GM12878 (cell line): Measurements from ENCODE around the gene NOL7. TPM values are rescaled to one million over a fixed set of nuclear protein-coding genes. Genes with fewer than 3 reads are reported as not detected.

Experiments used
- BHLHE40 ChIP-seq, 2 experiments: fragments of 450-650 bp in 1 of 2; IDR thresholded peaks; 2 replicates each; pipeline ENCODE4 v1.6.1; 2011 to 2017; ENCODE audit warnings: low read depth in 2 of 2, borderline replicate concordance in 1 of 2, improper control_type of control experiment in 1 of 2, low read length in 1 of 2, mild to moderate bottlenecking in 1 of 2
- CBX3 ChIP-seq: fragments of 200-600 bp; sonication (generic); IDR thresholded peaks from 2 replicates; pipeline ENCODE4 v1.6.1; 2016; ENCODE audit warnings: low read depth, borderline replicate concordance
- CHD1 ChIP-seq: IDR thresholded peaks from 2 replicates; pipeline ENCODE4 v1.6.1; 2012; ENCODE audit warnings: low read depth, low read length, improper control_type of control experiment
- CREM ChIP-seq: IDR thresholded peaks from 2 replicates; pipeline ENCODE4 v1.6.1; 2014; ENCODE audit warnings: antibody characterized with exemption, low read depth
- ETV6 ChIP-seq, 2 experiments: fragments of 450-650 bp in 1 of 2; IDR thresholded peaks in 1 of 2; conservative IDR thresholded peaks in 1 of 2; 2 replicates each; pipeline ENCODE4 v1.6.1; 2014; ENCODE audit warnings: antibody characterized with exemption in 1 of 2, borderline replicate concordance in 1 of 2, low read depth in 1 of 2, mild to moderate bottlenecking in 1 of 2, moderate library complexity in 1 of 2
- EZH2 ChIP-seq: IDR thresholded peaks from 2 replicates; pipeline ENCODE4 v1.6.1; 2012; ENCODE audit warnings: low read depth, mild to moderate bottlenecking, control low read depth, inconsistent platforms, low read length, borderline replicate concordance; ENCODE audit not compliant: control insufficient read depth
- IRF4 ChIP-seq: IDR thresholded peaks from 2 replicates; pipeline ENCODE4 v1.6.1; 2011; ENCODE audit warnings: low read depth, low read length
- LARP7 ChIP-seq: fragments of 450-650 bp; IDR thresholded peaks from 2 replicates; pipeline ENCODE4 v1.6.1; 2017; ENCODE audit warnings: mild to moderate bottlenecking
- MEF2A ChIP-seq: IDR thresholded peaks from 2 replicates; pipeline ENCODE4 v1.6.1; 2011; ENCODE audit warnings: low read depth, mild to moderate bottlenecking, low read length, moderate library complexity; ENCODE audit not compliant: insufficient read depth
- MTA3 ChIP-seq: IDR thresholded peaks from 2 replicates; pipeline ENCODE4 v1.6.1; 2012; ENCODE audit warnings: low read length, inconsistent platforms, borderline replicate concordance
- MYC ChIP-seq: IDR thresholded peaks from 2 replicates; pipeline ENCODE4 v1.6.1; 2011; ENCODE audit warnings: mild to moderate bottlenecking, low read length, moderate library complexity, inconsistent platforms; ENCODE audit not compliant: insufficient read depth, insufficient replicate concordance, insufficient read length, severe bottlenecking
- POLR2AphosphoS5 ChIP-seq: IDR thresholded peaks from 2 replicates; pipeline ENCODE4 v1.6.1; 2011; ENCODE audit warnings: mild to moderate bottlenecking, low read length, inconsistent platforms
- RCOR1 ChIP-seq: conservative IDR thresholded peaks from 2 replicates; pipeline ENCODE4 v1.6.1; 2012; ENCODE audit warnings: low read depth, low read length, improper control_type of control experiment
- RUNX3 ChIP-seq: IDR thresholded peaks from 2 replicates; pipeline ENCODE4 v1.6.1; 2012; ENCODE audit warnings: low read length, inconsistent platforms
- SIX5 ChIP-seq: IDR thresholded peaks from 2 replicates; pipeline ENCODE4 v1.6.1; 2011; ENCODE audit warnings: mild to moderate bottlenecking, low read depth, low read length, moderate library complexity; ENCODE audit not compliant: severe bottlenecking
- SPI1 ChIP-seq: IDR thresholded peaks from 2 replicates; pipeline ENCODE4 v1.6.1; 2011; ENCODE audit warnings: low read depth, mild to moderate bottlenecking, low read length, moderate library complexity, borderline replicate concordance; ENCODE audit not compliant: insufficient read depth
- TAF1 ChIP-seq: IDR thresholded peaks from 2 replicates; pipeline ENCODE4 v1.6.1; 2011; ENCODE audit warnings: mild to moderate bottlenecking, low read depth, low read length, borderline replicate concordance
- WRNIP1 ChIP-seq: IDR thresholded peaks from 2 replicates; pipeline ENCODE4 v1.6.1; 2011; ENCODE audit warnings: low read depth, low read length, improper control_type of control experiment, borderline replicate concordance
- ZNF24 ChIP-seq: fragments of 450-650 bp; IDR thresholded peaks from 2 replicates; pipeline ENCODE4 v1.6.1; 2017; ENCODE audit warnings: antibody characterized with exemption, mild to moderate bottlenecking
- ZNF384 ChIP-seq: IDR thresholded peaks from 2 replicates; pipeline ENCODE4 v1.6.1; 2012; ENCODE audit warnings: low read depth, mild to moderate bottlenecking, low read length, improper control_type of control experiment, borderline replicate concordance
- polyA plus RNA-seq, 11 experiments: library from polyadenylated mRNA; depleted of rRNA in 4 of 11; unstranded in 6 of 11; stranded (reverse) in 5 of 11; fragments of >200 nt; fragmentation: Nextera tagmentation in 4 of 11; fragmentation: Illumina TruSeq in 1 of 11; extraction: Ambion mirVana in 4 of 11; extraction: Trizol in 1 of 11; gene quantifications; 1 replicate in 1 of 11; 2 replicates in 10 of 11; pipeline versions ENCODE4 v1.2.1 to v1.2.3, GENCODE V29; 2011 to 2016; ENCODE audit warnings: inconsistent platforms in 2 of 11, missing spikeins in 2 of 11, low read depth in 1 of 11
- total RNA-seq, 4 experiments: library from RNA; depleted of rRNA in 3 of 4; stranded (reverse); fragments of >200 nt in 3 of 4; fragmentation: Illumina TruSeq in 1 of 4; extraction: Trizol in 1 of 4; gene quantifications; 2 replicates each; pipeline versions ENCODE4 v1.2.1 to v1.2.3, GENCODE V29; 2013 to 2021
- TF ChIP-seq, protein P1 (sequence below): fragments of 450-650 bp; IDR thresholded peaks from 2 replicates; pipeline ENCODE4 v1.6.1; 2016; ENCODE audit warnings: mild to moderate bottlenecking, moderate library complexity, borderline replicate concordance
- TF ChIP-seq, protein P2 (sequence below): fragments of 450-650 bp; IDR thresholded peaks from 2 replicates; pipeline ENCODE4 v1.6.1; 2017; ENCODE audit warnings: mild to moderate bottlenecking, low read depth, inconsistent platforms; ENCODE audit not compliant: poor library complexity, severe bottlenecking
- TF ChIP-seq, protein P3 (sequence below): IDR thresholded peaks from 2 replicates; pipeline ENCODE4 v1.6.1; 2012; ENCODE audit warnings: low read depth, low read length, improper control_type of control experiment
- TF ChIP-seq, protein P4 (sequence below): fragments of 450-650 bp; IDR thresholded peaks from 2 replicates; pipeline ENCODE4 v1.6.1; 2016; ENCODE audit warnings: mild to moderate bottlenecking

The NOL7 gene
- total and polyA plus RNA-seq, 10 of the 15 experiments (the other 5 are each of a cell fraction or from before 2014, with no cell fraction given), result 12.2 to 222 (median 86.2) TPM

DNA sequence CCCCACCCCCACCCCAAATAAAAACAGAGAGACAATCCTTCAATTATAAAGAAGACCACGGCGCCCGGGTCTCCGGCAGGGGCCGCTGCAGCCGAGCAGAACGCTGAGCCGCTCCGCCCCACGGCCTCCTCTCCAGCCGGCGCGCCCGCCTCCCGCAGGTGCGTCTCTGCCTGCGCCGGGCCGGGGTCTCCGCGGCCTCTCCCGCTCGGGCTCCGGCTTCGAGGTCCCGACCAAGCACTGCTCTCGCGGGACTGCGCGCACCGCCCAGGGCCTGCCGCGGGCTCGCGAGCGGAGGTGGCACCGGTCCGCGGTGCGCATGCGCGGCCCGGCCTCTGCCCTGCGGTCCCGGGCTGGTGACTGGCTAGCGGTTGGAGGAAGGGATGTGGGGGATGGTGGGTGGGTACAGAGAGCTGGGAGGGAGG is 41.0 kb upstream of the NOL7 start (continued):
- TF ChIP-seq ZNF384 (no peak), CBX3 (no peak), EZH2 (no peak), ETV6 (conservative IDR thresholded peaks at IDR 0.05 in 1 of 2, IDR thresholded peaks at IDR 0.05 in 1 of 2; ENCODE audit: borderline replicate concordance in 1 of 2, low read depth in 1 of 2) (no peak), RUNX3 (peak; percentile 75), WRNIP1 (no peak), ZNF24 (peak; percentile 58; the same call in 1 of the 2 replicates), SPI1 (no peak), IRF4 (no peak), TAF1 (0 out of 2 replicates have a peak, but pooled peaks have one; percentile 42), MTA3 (no peak), POLR2AphosphoS5 (no peak; the same call in 1 of the 2 replicates), CHD1 (no peak), LARP7 (peak; percentile 37; the same call in 1 of the 2 replicates), MEF2A (no peak), CREM (0 out of 2 replicates have a peak, but pooled peaks have one; percentile 36), BHLHE40 (IDR thresholded peaks at IDR 0.05; ENCODE audit: borderline replicate concordance in 1 of 2, low read depth in 2 of 2, low read length in 1 of 2) (peak; percentile 50 to 80; a peak in 2 of 4 replicates), SIX5 (no peak), RCOR1 (no peak), MYC (no peak)
- TF ChIP-seq, protein P1, sequence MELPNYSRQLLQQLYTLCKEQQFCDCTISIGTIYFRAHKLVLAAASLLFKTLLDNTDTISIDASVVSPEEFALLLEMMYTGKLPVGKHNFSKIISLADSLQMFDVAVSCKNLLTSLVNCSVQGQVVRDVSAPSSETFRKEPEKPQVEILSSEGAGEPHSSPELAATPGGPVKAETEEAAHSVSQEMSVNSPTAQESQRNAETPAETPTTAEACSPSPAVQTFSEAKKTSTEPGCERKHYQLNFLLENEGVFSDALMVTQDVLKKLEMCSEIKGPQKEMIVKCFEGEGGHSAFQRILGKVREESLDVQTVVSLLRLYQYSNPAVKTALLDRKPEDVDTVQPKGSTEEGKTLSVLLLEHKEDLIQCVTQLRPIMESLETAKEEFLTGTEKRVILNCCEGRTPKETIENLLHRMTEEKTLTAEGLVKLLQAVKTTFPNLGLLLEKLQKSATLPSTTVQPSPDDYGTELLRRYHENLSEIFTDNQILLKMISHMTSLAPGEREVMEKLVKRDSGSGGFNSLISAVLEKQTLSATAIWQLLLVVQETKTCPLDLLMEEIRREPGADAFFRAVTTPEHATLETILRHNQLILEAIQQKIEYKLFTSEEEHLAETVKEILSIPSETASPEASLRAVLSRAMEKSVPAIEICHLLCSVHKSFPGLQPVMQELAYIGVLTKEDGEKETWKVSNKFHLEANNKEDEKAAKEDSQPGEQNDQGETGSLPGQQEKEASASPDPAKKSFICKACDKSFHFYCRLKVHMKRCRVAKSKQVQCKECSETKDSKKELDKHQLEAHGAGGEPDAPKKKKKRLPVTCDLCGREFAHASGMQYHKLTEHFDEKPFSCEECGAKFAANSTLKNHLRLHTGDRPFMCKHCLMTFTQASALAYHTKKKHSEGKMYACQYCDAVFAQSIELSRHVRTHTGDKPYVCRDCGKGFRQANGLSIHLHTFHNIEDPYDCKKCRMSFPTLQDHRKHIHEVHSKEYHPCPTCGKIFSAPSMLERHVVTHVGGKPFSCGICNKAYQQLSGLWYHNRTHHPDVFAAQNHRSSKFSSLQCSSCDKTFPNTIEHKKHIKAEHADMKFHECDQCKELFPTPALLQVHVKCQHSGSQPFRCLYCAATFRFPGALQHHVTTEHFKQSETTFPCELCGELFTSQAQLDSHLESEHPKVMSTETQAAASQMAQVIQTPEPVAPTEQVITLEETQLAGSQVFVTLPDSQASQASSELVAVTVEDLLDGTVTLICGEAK, result no peak
- TF ChIP-seq, protein P2, sequence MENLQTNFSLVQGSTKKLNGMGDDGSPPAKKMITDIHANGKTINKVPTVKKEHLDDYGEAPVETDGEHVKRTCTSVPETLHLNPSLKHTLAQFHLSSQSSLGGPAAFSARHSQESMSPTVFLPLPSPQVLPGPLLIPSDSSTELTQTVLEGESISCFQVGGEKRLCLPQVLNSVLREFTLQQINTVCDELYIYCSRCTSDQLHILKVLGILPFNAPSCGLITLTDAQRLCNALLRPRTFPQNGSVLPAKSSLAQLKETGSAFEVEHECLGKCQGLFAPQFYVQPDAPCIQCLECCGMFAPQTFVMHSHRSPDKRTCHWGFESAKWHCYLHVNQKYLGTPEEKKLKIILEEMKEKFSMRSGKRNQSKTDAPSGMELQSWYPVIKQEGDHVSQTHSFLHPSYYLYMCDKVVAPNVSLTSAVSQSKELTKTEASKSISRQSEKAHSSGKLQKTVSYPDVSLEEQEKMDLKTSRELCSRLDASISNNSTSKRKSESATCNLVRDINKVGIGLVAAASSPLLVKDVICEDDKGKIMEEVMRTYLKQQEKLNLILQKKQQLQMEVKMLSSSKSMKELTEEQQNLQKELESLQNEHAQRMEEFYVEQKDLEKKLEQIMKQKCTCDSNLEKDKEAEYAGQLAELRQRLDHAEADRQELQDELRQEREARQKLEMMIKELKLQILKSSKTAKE, result no peak
- TF ChIP-seq, protein P3, sequence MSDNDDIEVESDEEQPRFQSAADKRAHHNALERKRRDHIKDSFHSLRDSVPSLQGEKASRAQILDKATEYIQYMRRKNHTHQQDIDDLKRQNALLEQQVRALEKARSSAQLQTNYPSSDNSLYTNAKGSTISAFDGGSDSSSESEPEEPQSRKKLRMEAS, result peak; percentile 31
- TF ChIP-seq, protein P4, sequence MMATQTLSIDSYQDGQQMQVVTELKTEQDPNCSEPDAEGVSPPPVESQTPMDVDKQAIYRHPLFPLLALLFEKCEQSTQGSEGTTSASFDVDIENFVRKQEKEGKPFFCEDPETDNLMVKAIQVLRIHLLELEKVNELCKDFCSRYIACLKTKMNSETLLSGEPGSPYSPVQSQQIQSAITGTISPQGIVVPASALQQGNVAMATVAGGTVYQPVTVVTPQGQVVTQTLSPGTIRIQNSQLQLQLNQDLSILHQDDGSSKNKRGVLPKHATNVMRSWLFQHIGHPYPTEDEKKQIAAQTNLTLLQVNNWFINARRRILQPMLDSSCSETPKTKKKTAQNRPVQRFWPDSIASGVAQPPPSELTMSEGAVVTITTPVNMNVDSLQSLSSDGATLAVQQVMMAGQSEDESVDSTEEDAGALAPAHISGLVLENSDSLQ, result no peak
